Amniotic stem cell (primary cell): ENCODE data around the gene RETN.

ENCODE experiments used
- DNase-seq: peaks from one replicate; lab custom pipeline; 2025; lab: John Stamatoyannopoulos, UW

RETN gene

DNA sequence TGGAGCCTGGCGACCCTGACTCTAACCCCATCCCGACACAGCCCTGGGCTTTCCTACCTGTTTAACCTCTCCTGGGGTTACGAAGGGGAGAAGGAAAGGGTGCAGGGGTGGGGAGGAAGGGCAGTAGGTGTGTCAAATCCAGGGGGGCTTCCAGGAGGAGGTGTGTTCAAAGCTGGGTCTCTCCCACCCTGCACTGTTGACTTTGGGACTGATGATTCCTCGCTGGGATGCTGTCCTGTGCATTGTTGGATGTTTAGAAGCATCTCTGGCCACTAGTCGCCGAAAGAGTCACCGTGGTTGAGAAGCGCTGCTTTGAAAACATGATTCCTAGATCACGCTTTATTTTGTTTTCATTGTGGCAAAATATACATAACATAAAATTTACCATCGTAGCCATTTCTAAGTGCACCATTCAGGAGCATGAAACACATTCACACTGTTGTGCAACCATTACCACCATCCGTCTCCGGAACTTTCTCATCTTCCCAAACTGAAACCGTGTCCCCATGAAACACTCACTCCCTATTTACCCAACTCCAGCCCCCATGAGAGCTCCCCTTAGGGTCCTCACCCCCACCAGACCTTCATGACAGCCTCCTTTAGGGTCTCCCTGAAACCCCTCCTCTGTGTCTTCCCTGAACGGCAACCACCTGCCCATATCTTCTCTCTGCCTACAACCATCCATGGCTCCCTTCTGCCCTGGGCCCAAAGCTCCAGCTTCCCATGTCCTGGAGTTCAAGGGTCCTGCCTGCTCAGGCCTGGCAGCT, 37.5 kb downstream of the RETN start:
- no peak for DNase-seq

DNA sequence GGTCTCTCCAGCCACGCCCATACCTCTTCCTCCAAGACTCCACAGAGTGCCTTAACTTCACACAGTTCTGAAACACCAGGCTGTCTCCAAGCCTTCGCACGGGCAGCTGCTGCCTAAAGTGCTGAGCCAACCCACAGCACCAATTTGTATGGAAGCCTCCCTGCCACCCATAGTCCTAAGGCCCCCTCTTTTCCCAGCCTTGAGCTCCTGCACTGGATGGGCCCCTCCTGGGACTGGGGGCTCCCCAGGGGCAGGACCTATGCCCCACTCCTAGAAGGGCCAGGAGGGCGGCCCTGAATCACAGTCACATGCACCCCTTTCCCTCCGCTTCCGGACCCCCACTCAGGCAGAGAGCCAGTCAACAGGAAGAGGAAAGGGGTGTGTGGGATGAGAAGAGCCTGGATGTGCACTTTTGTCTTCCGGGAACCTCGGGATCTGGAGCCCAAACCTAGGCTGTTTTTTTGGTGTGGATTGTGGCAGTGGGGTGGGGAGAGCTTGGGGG, 38.2 kb downstream of the RETN start:
- no peak for DNase-seq

DNA sequence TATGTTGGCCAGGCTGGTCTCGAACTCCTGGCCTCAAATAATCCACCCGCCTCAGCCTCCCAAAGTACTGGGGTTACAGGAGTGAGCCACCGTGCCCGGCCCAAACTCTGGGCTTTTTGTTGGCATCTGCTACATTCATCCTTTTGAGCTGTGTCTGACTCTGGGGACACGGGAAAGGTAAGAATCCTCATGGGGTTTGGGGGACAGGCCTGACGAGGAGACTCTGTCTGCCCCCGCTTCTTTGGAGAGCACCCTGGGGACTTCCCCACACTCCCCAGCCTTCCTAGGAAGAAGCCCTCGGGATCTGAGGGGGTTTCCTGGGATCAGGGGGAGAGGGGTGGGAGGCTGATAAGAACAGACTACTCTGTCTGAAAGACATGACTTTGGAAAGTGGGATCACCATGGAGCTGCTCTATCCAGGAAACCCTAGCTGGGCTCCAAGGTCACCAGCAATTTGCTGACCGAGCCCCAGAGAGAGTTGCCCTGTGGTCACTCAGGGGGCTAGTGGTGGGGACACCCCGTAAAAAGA, 41.1 kb downstream of the RETN start:
- no peak for DNase-seq

DNA sequence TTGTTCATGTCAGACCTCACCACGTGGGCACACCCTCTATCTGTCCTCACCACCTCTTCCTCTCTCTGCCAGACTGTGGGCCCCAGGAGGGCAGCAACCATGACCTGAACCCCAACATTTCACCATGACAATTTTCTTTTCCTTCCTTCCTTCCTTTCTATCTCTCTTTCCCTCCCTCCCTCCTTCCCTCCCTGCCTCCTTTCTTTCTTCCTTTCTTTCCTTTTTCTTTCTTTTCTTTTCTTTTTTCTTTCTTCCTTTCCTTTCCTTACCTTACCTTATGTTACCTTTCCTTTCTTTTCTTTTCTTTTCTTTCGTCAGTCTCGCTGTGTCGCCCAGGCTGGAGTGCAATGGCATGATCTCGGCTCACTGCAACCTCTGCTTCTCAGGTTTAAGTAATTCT, 41.8 kb downstream of the RETN start:
- no peak for DNase-seq

DNA sequence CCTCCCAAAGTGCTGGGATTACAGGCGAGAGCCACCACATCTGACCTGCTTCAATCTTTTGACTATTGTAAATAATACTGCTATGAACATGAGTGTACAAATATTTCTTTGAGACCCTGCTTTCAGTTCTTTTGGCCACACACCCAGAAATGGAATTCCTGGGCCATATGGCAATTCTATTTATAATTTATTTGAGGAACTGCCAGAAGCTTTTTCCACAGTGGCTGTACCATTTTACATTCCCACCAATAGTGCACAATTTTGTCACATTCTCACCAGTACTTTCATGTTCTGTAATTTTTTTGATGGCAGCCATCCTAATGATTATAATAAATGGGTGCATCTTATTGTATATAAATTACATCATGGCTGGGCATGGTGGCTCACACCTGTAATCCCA, 46.8 kb downstream of the RETN start:
- DNase-seq: no peak

DNA sequence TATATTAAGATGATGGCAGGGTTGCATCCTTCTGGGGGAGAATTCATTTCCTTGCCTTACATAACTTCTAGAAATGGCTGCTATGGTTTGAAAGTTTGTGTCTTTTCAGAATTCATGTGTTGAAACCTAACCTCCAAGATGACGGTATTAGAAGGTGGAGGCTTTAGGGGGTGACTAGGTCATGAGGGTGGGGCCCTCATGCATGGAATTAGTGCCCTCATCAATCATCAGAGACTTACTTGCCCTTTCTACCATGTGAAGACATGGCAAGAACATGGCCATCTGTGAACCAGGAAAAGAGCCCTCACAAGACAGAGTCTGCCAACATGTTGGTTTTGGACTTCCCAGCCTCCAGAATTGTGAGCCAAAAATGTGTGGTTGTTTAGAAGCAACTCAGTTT, 47.9 kb downstream of the RETN start:
- DNase-seq: no peak

DNA sequence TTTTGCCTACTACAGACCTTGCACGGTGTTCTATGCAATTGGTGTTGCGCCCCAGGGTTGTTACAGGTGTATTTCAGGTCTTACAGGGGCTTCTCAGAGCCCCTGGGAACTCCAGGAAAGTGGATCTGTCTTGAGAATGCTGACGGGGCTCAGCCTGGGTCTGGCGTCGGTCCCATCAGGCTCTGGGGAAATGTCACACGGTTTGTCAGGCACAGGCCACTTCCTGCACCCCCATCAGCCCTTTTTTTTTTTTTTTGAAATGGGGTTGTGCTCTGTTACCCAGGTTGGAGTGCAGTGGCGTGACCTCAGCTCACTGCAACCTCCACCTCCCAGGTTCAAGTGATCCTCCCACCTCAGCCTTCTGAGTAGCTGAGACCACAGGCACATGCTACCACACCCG, 49.8 kb downstream of the RETN start:
- DNase-seq: no peak
